Spleen (tissue), 11 donors: ENCODE measurements around the gene ATP11B. TPM values are rescaled to one million over a fixed set of nuclear protein-coding genes. Genes with fewer than 3 reads are reported as not detected.

Source experiments
- DNase-seq: peaks from one replicate; pipeline ENCODE4 v3.0.0-alpha.2; 2020
- H3K27ac ChIP-seq, 8 donors: fragments of 200-600 bp; sonication (generic) in 7 of 8; 1 replicate in 4 of 8; 2 replicates in 4 of 8; pipeline versions ENCODE4 v1.5.0 to v1.8.0; 2016 to 2021; ENCODE audit warnings: inconsistent platforms in 4 of 8, mild to moderate bottlenecking in 4 of 8, moderate library complexity in 1 of 8
- H3K27me3 ChIP-seq, 7 donors: fragments of 200-600 bp; sonication (generic) in 6 of 7; replicated peaks in 1 of 7; 1 replicate in 4 of 7; 2 replicates in 3 of 7; pipeline versions ENCODE4 v1.5.0 to v1.8.0; 2016 to 2021; ENCODE audit warnings: inconsistent platforms in 3 of 7, mild to moderate bottlenecking in 1 of 7
- H3K36me3 ChIP-seq, 6 donors: fragments of 200-600 bp; sonication (generic) in 5 of 6; 1 replicate in 4 of 6; 2 replicates in 2 of 6; pipeline versions ENCODE4 v1.5.0 to v1.8.0; 2016 to 2021; ENCODE audit warnings: inconsistent platforms in 2 of 6
- H3K4me1 ChIP-seq, 6 donors: fragments of 200-600 bp; sonication (generic) in 5 of 6; 1 replicate in 3 of 6; 2 replicates in 3 of 6; pipeline versions ENCODE4 v1.5.0 to v1.8.0; 2016 to 2021; ENCODE audit warnings: inconsistent platforms in 3 of 6
- H3K4me3 ChIP-seq, 8 donors: fragments of 200-600 bp; sonication (generic) in 7 of 8; 1 replicate in 4 of 8; 2 replicates in 4 of 8; pipeline versions ENCODE4 v1.5.0 to v1.8.0; 2016 to 2021; ENCODE audit warnings: inconsistent platforms in 4 of 8, mild to moderate bottlenecking in 4 of 8, moderate library complexity in 2 of 8
- H3K9me3 ChIP-seq, 8 donors: fragments of 200-600 bp; sonication (generic) in 7 of 8; 1 replicate in 4 of 8; 2 replicates in 4 of 8; pipeline versions ENCODE4 v1.5.0 to v1.8.0; 2016 to 2021; ENCODE audit warnings: inconsistent platforms in 4 of 8
- POLR2A ChIP-seq, 3 donors: fragments of 450-650 bp; IDR thresholded peaks; one replicate each; pipeline ENCODE4 v1.5.1; 2017; ENCODE audit warnings: antibody characterized with exemption in 3 of 3, mild to moderate bottlenecking in 1 of 3
- POLR2AphosphoS5 ChIP-seq, 3 donors: sonication (generic); formaldehyde crosslinking; IDR thresholded peaks; one replicate each; pipeline ENCODE4 v1.5.1; 2017; ENCODE audit warnings: antibody characterized with exemption in 3 of 3
- WGBS, 5 donors: extraction: QIAGEN DNeasy Blood & Tissue Kit in 3 of 5; methylation state at CpG; one replicate each; pipeline versions ENCODE4 v1.1.5 to v1.1.7; 2013 to 2018; 5-methylcytosine and 5-hydroxymethylcytosine counted together
- intact Hi-C: fragments of 100-400 bp; cut with DNase I; formaldehyde crosslinking; loops from one replicate; pipeline ENCODE4 v1.15.0; 2023; ENCODE audit warnings: low total_unique reads
- polyA plus RNA-seq, 3 donors: library from polyadenylated mRNA; stranded (reverse); fragments of 200-250 nt; gene quantifications; one replicate each; pipeline ENCODE4 v1.2.1, GENCODE V29; 2013
- total RNA-seq, 7 donors: library from RNA; depleted of rRNA in 3 of 7; stranded (reverse); fragments of >200 nt in 3 of 7; fragmentation: NEBNext Ultra II Directional in 4 of 7; extraction: Animal tissue kit (Norgen Biotek cat#: 25700) in 4 of 7; gene quantifications; one replicate each; pipeline versions ENCODE4 v1.1.0 to v1.2.1, GENCODE V29; 2016 to 2021
- TF ChIP-seq, protein P1 (sequence below), 11 experiments: fragments of 200-600 bp in 7 of 11; fragments of 450-650 bp in 4 of 11; sonication (generic) in 4 of 11; IDR thresholded peaks in 8 of 11; conservative IDR thresholded peaks in 3 of 11; 1 replicate in 7 of 11; 2 replicates in 4 of 11; pipeline versions ENCODE4 v1.4.0 to v1.8.0; 2016 to 2021; ENCODE audit warnings: antibody characterized with exemption in 11 of 11, inconsistent platforms in 4 of 11, mild to moderate bottlenecking in 1 of 11
- donor health status: healthy with polysubstance abuse.
- donor health status: DM: no; HTN: no; CAD: no; lungs with moderate emphysema.
- donor health status: DM: no; HTN: no; CAD: no.
- donor health status: Bipolar disorder and iron deficiency.
- donor health status: healthy.
- donor health status: DM: no; HTN: no; CAD: no.
- donor health status: DM: yes; HTN: yes; CAD: no.

Gene ATP11B
- total and polyA plus RNA-seq, 10 donors = 7.2 to 165 (median 90.3) TPM

DNA sequence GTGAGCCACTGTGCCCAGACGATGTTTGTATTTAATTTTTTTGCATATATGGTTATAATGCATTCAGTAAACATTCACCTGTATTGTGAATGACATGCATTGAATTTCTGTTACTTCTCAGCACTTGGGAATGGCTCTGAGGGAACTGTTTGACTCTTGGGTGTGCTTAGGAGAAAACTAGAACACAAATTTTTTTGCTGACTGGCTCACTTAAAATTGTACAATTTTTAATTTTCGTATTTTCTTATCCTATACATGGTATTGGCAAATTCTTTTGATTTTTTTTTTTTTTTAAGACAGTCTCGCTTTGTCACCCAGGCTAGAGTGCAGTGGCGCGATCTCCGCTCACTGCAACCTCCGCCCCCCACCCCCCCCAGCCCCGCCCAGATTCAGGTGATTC, 7.2 kb downstream of the ATP11B start:
- no peak overlapping the region for H3K27ac ChIP-seq
- no peak overlapping the region for H3K4me3 ChIP-seq
- TF ChIP-seq POLR2A (IDR thresholded peaks at IDR 0.05) (no peak), POLR2AphosphoS5 (IDR thresholded peaks at IDR 0.05) (no peak)
- TF ChIP-seq, protein P1, sequence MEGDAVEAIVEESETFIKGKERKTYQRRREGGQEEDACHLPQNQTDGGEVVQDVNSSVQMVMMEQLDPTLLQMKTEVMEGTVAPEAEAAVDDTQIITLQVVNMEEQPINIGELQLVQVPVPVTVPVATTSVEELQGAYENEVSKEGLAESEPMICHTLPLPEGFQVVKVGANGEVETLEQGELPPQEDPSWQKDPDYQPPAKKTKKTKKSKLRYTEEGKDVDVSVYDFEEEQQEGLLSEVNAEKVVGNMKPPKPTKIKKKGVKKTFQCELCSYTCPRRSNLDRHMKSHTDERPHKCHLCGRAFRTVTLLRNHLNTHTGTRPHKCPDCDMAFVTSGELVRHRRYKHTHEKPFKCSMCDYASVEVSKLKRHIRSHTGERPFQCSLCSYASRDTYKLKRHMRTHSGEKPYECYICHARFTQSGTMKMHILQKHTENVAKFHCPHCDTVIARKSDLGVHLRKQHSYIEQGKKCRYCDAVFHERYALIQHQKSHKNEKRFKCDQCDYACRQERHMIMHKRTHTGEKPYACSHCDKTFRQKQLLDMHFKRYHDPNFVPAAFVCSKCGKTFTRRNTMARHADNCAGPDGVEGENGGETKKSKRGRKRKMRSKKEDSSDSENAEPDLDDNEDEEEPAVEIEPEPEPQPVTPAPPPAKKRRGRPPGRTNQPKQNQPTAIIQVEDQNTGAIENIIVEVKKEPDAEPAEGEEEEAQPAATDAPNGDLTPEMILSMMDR (IDR thresholded peaks at IDR 0.05 in 8 of 11, conservative IDR thresholded peaks at IDR 0.05 in 3 of 11) = no peak
- intact Hi-C loops = no loop called here
- peaks cover 0 to 8% (median 0%) of the 10 kb centered on the region in 6 donors for H3K36me3 ChIP-seq
- H3K4me1 ChIP-seq = peaks cover 10 to 100% (median 61%) of the 10 kb centered on the region in 6 donors
- H3K27me3 ChIP-seq = no peaks in the 10 kb centered on the region
- H3K9me3 ChIP-seq = no peaks in the 10 kb centered on the region
- WGBS, 5 donors = 93 to 97% (median 97%) methylated on average over 8 of the region's 8 CpGs
- DNase-seq = no peak

DNA sequence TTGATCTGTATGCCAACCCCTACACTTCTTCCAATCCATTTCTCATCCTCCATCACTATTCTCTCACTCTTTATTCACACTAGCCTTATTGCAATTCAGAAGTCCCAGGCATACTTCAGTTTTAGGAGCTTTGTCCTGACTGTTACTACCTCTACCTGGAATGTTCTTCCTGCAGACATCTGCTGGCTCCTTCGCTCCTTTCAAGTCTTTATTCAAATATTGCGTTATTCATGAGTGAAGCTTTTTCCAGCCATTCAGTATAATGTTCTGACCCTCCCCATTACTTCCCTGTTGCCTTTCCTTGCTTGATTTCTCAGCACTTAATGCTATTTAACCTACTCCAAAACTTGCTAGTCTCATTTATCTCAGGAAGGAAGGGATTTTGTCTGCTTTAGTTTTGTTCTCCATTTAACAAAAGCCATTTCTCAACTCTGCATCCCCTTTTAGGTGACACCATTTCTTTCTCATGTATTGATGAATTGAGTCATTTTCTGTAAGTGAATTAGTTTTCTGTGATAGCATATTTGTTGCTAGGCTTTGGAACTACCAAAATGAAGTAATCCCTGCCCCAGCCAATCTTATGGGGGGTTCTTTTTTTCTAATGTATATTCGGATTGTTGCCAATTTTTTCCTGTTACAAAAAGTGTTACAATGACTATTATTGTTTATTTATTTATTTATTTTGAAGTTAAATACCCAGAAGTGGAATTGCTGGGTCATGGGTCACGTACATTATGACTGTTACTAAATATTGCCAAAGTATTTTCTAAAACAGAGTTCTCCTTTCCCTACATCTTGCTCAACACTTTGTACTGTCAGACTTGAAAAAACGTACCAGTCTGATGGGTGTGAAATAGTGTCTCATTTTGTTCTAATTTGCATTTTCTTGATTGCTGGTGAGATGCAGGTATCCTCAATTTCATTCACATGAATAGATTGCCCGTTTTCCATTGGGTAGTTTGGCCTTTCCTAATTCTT, 9.4 kb downstream of the ATP11B start:
- intact Hi-C loops = no loop called here
- TF ChIP-seq POLR2AphosphoS5 (IDR thresholded peaks at IDR 0.05) (no peak), POLR2A (IDR thresholded peaks at IDR 0.05) (no peak)
- Histone ChIP-seq H3K27ac (peak overlapping the region in 7 of 8 donors; percentile 60 to 87 (median 73)), H3K27me3 (no peaks in the 10 kb centered on the region), H3K36me3 (peaks cover 0 to 8% (median 0%) of the 10 kb centered on the region in 6 donors), H3K4me3 (peak overlapping the region in 1 of 8 donors; percentile 24), H3K9me3 (no peaks in the 10 kb centered on the region), H3K4me1 (peaks cover 5 to 99% (median 62%) of the 10 kb centered on the region in 6 donors)
- WGBS, 5 donors = 48 to 80% (median 53%) methylated on average over 6 of the region's 6 CpGs
- DNase-seq = no peak

DNA sequence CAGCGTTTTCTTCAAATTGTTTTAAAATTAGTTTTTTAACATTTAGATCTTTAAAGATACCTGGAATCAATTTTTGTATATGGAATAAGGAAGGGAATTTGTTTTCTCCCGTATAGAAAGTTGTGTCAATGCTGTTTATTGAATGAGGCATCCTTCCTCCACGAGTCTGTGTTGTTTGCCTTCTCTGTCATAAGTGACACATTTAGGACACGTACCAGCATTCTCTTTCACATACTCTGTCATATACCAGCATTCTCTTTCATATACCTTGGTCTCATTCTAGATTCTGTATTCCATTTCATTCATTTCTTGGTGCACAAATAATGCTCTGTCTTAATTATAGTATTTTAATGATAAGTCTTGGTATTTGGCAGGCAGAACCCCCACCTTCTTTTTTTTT, 10.3 kb downstream of the ATP11B start:
- Histone ChIP-seq H3K27ac (peak overlapping the region in 6 of 8 donors; percentile 60 to 87 (median 77)), H3K36me3 (peaks cover 0 to 8% (median 0%) of the 10 kb centered on the region in 6 donors), H3K27me3 (no peaks in the 10 kb centered on the region), H3K4me1 (peaks cover 11 to 99% (median 63%) of the 10 kb centered on the region in 6 donors), H3K9me3 (no peaks in the 10 kb centered on the region), H3K4me3 (no peak overlapping the region)
- no peak for DNase-seq
- 82 to 87% (median 84%) methylated on average over 4 of the region's 4 CpGs for WGBS, 5 donors
- intact Hi-C loops = no loop called here
- TF ChIP-seq, protein P1 (IDR thresholded peaks at IDR 0.05 in 8 of 11, conservative IDR thresholded peaks at IDR 0.05 in 3 of 11) = no peak

DNA sequence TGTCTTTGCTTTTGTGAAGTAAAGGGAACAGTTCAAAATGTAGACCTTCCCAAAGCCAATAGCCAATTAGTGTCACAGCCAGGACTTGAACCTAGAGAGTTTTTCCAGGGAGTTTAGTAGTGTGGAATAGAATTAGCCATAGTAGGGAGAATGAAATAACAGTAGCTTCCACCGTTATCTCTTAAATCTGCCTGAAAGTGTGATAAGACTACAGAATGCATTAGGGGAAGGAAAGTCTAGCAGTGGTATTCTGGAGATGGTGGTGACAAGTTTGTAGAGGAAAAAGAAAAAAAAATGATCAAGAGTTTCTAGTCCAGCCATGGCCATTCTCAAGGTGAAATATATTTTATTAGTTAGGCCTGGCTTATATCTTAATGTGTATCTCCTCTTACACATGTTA, 13.8 kb downstream of the ATP11B start:
- peaks cover 0 to 8% (median 0%) of the 10 kb centered on the region in 6 donors for H3K36me3 ChIP-seq
- H3K4me3 ChIP-seq = no peak overlapping the region
- DNase-seq = no peak
- H3K9me3 ChIP-seq = no peaks in the 10 kb centered on the region
- WGBS, 5 donors = 49 to 73% (median 63%) methylated on average over 1 of the region's 1 CpG
- TF ChIP-seq POLR2AphosphoS5 (IDR thresholded peaks at IDR 0.05) (no peak), POLR2A (IDR thresholded peaks at IDR 0.05) (no peak)
- TF ChIP-seq, protein P1 (IDR thresholded peaks at IDR 0.05 in 8 of 11, conservative IDR thresholded peaks at IDR 0.05 in 3 of 11) = no peak
- no peaks in the 10 kb centered on the region for H3K27me3 ChIP-seq
- H3K4me1 ChIP-seq = peaks cover 11 to 99% (median 55%) of the 10 kb centered on the region in 6 donors
- intact Hi-C loops = no loop called here
- peak overlapping the region in 1 of 8 donors; percentile 30 for H3K27ac ChIP-seq
